GM21528 (cell line): Measurements from ENCODE around the gene SCEL.

ENCODE experiments used
- ATAC-seq: cut with Tn5 transposase; IDR thresholded peaks from one replicate; pipeline ENCODE4 v1.9.1; 2021; ENCODE audit warnings: mild to moderate bottlenecking, moderate library complexity; ENCODE audit not compliant: unreplicated experiment, low FRiP score

Gene SCEL

GRCh38 chr13:77548594-77548993 lies 13.1 kb downstream of the SCEL start:
- ATAC-seq = no peak

- ATAC-seq = no peak
Measured at GRCh38 chr13:77554069-77554468, 18.6 kb downstream of the SCEL start.

- ATAC-seq = no peak
Measured at GRCh38 chr13:77555246-77555645, 19.7 kb downstream of the SCEL start.

- no peak for ATAC-seq
Measured at GRCh38 chr13:77558016-77558415, 22.5 kb downstream of the SCEL start.

GRCh38 chr13:77563111-77563510 lies 27.6 kb downstream of the SCEL start:
- no peak for ATAC-seq

GRCh38 chr13:77565635-77566034 lies 30.1 kb downstream of the SCEL start:
- ATAC-seq = no peak

- no peak for ATAC-seq
Measured at GRCh38 chr13:77571956-77572355, 36.5 kb downstream of the SCEL start.

GRCh38 chr13:77574096-77574495 lies 38.6 kb downstream of the SCEL start:
- no peak for ATAC-seq

GRCh38 chr13:77579959-77580358 lies 44.5 kb downstream of the SCEL start:
- ATAC-seq = no peak

GRCh38 chr13:77580748-77581147 lies 45.2 kb downstream of the SCEL start:
- no peak for ATAC-seq

GRCh38 chr13:77583581-77583980 lies 48.1 kb downstream of the SCEL start:
- no peak for ATAC-seq

- ATAC-seq = no peak
Measured at GRCh38 chr13:77584106-77584505, 48.6 kb downstream of the SCEL start.

GRCh38 chr13:77595166-77595810 lies 59.8 kb downstream of the SCEL start:
- ATAC-seq = no peak

GRCh38 chr13:77596777-77597176 lies 61.3 kb downstream of the SCEL start:
- no peak for ATAC-seq

GRCh38 chr13:77599351-77599750 lies 63.8 kb downstream of the SCEL start:
- ATAC-seq = no peak

- no peak for ATAC-seq
Measured at GRCh38 chr13:77600701-77601100, 65.2 kb downstream of the SCEL start.

- no peak for ATAC-seq
Measured at GRCh38 chr13:77611068-77611467, 75.6 kb downstream of the SCEL start.

GRCh38 chr13:77616027-77616426 lies 80.5 kb downstream of the SCEL start:
- ATAC-seq = no peak

- ATAC-seq = no peak
Measured at GRCh38 chr13:77619655-77620054, 84.1 kb downstream of the SCEL start.

- no peak for ATAC-seq
Measured at GRCh38 chr13:77620138-77620537, 84.6 kb downstream of the SCEL start.

- no peak for ATAC-seq
Measured at GRCh38 chr13:77623806-77624205, 88.3 kb downstream of the SCEL start.

- ATAC-seq = no peak
Measured at GRCh38 chr13:77628170-77628569, 92.7 kb downstream of the SCEL start.

GRCh38 chr13:77637588-77637987 lies 102.1 kb downstream of the SCEL start:
- no peak for ATAC-seq
